Activated naive CD8-positive, alpha-beta T cell treated with anti-CD3 and anti-CD28 coated beads for 36 hours (primary cell): ENCODE measurements around the gene FAM221A. TPM values are rescaled to one million over a fixed set of nuclear protein-coding genes. Genes with fewer than 3 reads are reported as not detected.

Source experiments
- DNase-seq: peaks from one replicate; pipeline ENCODE4 v3.0.0; 2021
- H3K27ac Mint-ChIP-seq: one replicate; pipeline ENCODE4 v1.8.0; 2022; ENCODE audit warnings: mild to moderate bottlenecking, moderate library complexity, mixed read lengths
- H3K27me3 Mint-ChIP-seq: one replicate; pipeline ENCODE4 v1.8.0; 2022; ENCODE audit warnings: mild to moderate bottlenecking, mixed read lengths
- H3K36me3 Mint-ChIP-seq: one replicate; pipeline ENCODE4 v1.8.0; 2021; ENCODE audit warnings: mild to moderate bottlenecking, mixed read lengths
- H3K4me1 Mint-ChIP-seq: one replicate; pipeline ENCODE4 v1.8.0; 2021; ENCODE audit warnings: mixed read lengths
- H3K4me3 Mint-ChIP-seq: one replicate; pipeline ENCODE4 v1.8.0; 2022; ENCODE audit warnings: mild to moderate bottlenecking, moderate library complexity, mixed read lengths
- H3K9me3 Mint-ChIP-seq: one replicate; pipeline ENCODE4 v1.8.0; 2022; ENCODE audit warnings: mixed read lengths
- total RNA-seq, 2 experiments: library from RNA; stranded (reverse); gene quantifications; one replicate each; pipeline ENCODE4 v1.2.3, GENCODE V29; 2021

FAM221A gene
- total RNA-seq, 2 experiments from 2014 or later: 4.6 to 4.7 TPM

DNA sequence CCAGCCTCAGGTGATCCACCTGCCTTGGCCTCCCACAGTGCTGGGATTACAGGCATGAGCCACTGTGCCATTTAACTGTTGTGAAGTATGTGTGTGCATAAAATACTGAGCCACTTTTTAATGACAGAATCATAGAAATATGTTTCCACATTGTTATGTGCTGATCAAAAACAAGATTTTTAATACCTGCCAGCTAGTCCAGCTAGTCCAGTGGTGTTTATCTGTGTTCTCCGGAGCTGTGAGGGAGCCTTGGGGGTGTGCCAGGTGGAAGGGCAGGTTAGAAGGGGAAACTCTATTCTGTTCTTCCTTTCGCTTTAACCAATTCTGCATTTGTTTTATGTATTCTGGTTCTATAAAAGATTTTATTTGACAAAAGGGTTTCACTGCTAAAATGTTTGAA lies 7.0 kb downstream of the FAM221A start:
- Mint-ChIP-seq H3K4me1 (no peaks in the 10 kb centered on the region), H3K4me3 (no peak overlapping the region), H3K27ac (no peak overlapping the region), H3K36me3 (no peaks in the 10 kb centered on the region), H3K9me3 (no peaks in the 10 kb centered on the region), H3K27me3 (no peaks in the 10 kb centered on the region)
- no peak for DNase-seq

DNA sequence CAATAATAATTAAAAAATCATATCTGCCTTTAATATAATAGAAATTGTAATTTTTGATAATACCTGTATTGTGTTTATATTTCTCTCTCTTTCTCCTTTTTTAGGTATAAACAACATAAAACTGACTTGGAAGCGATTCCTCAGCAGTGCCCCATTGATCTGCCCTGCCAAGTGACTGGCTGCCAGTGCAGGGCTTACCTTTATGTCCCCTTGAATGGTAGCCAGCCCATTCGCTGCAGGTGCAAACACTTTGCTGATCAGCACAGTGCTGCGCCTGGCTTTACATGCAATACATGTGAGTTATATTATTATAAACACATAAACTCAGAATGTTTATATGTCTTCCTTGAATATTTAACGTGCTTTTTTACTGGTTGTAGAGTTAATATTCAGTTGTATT lies 9.2 kb downstream of the FAM221A start:
- DNase-seq: no peak
- H3K9me3 Mint-ChIP-seq: no peaks in the 10 kb centered on the region
- H3K4me3 Mint-ChIP-seq: no peak overlapping the region
- no peaks in the 10 kb centered on the region for H3K4me1 Mint-ChIP-seq
- peaks cover 8% of the 10 kb centered on the region for H3K36me3 Mint-ChIP-seq
- no peaks in the 10 kb centered on the region for H3K27me3 Mint-ChIP-seq
- no peak overlapping the region for H3K27ac Mint-ChIP-seq

DNA sequence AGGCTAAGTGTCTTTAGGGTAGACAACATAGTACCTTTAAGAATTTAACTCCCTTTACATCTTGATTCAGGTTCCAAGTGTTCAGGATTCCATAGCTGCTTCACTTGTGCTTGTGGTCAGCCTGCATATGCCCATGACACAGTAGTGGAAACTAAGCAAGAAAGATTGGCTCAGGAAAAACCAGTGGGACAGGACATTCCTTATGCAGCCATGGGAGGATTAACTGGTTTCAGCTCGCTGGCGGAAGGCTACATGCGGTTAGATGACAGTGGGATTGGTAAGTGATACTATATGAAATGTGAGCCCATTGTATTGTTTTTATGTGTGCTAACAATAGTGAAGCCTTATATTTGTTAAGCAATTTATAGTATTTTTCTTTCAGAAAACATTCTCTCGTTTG lies 11.3 kb downstream of the FAM221A start:
- Mint-ChIP-seq H3K9me3 (no peaks in the 10 kb centered on the region), H3K27ac (no peak overlapping the region), H3K4me3 (no peak overlapping the region), H3K36me3 (peaks cover 8% of the 10 kb centered on the region), H3K27me3 (no peaks in the 10 kb centered on the region), H3K4me1 (no peaks in the 10 kb centered on the region)
- no peak for DNase-seq

DNA sequence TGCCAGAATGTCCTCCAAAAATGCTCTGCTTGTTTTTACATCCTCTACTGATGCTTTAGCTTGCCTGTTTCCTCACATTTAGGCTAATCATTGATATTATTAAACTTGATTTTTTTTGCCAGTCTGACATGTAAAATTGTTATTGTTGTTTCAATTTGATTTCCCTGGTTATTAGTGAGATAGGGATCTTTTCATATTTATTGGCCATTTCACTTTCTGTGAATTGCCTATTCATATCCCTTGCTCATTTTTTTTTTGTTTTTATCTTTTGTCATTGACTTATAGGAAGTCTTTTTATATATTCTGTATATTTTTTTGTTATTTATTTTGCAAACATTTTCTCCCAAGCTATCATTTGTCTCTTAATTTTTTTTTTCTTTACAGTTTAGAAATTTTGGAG lies 13.2 kb downstream of the FAM221A start:
- DNase-seq: no peak
- H3K27me3 Mint-ChIP-seq: no peaks in the 10 kb centered on the region
- H3K36me3 Mint-ChIP-seq: peaks cover 8% of the 10 kb centered on the region
- H3K9me3 Mint-ChIP-seq: no peaks in the 10 kb centered on the region
- no peak overlapping the region for H3K4me3 Mint-ChIP-seq
- no peak overlapping the region for H3K27ac Mint-ChIP-seq
- peaks cover 4% of the 10 kb centered on the region for H3K4me1 Mint-ChIP-seq

DNA sequence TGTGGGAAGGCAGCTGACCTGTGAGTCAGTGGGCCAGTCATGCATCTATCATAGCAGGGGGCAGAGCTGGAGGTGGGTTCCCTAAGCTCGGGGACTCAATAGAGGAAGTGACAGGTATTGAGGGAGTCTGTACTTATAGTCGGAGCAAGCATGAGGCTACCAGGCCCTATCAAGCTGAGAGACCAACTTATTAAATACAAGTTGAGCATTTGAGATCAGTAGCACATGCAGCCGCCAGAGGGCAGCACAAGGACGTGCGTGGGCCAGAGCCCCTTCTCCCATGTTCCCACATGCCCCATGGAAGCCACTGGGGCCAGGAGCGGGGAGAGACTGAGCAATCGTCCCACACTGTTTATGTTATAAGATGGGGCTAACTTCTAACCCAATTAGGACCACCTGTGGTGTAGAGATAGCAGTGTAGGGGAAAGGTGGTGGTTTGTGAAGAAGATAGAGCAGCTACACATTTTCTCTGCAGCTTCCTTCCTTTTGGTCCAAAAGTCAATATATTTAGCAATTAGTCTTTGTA lies 17.0 kb downstream of the FAM221A start:
- Mint-ChIP-seq H3K4me1 (peaks cover 4% of the 10 kb centered on the region), H3K9me3 (no peaks in the 10 kb centered on the region), H3K27ac (no peak overlapping the region), H3K36me3 (peaks cover 8% of the 10 kb centered on the region), H3K27me3 (no peaks in the 10 kb centered on the region), H3K4me3 (no peak overlapping the region)
- DNase-seq: peak; percentile 59

DNA sequence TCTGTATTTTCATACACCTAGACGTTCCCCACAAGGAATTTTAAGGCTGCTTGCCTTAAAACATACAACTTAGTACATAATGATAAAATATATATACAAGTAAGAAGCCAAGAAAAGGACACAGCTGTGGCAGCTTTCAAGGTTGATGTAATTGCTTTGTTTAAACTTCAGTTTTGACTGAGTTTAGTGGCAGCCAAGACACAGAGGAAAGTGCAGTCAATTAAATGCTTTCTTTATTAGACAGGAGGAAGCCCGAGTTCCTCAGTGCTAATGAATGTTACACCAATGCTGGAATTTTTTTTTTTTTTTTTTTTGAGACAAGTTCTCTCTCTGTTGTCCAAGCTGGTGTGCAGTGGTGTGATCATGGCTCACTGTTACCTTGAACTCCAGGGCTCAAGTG lies 18.8 kb downstream of the FAM221A start:
- Mint-ChIP-seq H3K27ac (no peak overlapping the region), H3K4me3 (no peak overlapping the region), H3K27me3 (no peaks in the 10 kb centered on the region)

DNA sequence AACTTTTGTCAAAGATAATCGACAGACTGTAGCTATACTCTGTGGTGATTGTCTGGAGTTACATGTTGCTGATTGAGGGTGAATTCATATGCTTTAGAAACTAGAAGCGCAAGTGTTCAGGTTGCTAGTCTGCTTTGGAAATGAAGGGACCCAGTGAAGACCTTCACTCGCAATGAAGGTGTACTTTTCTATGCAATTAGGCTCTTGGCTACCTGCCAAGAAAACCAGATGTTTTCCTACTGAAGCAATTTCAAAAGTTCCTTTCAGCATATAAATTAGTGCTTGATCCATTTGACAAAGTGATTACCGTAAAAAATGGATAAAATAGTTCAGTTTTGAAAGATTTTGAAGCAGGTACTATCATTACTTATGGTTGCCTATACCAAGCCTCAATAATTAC lies 20.0 kb downstream of the FAM221A start:
- H3K36me3 Mint-ChIP-seq: peaks cover 16% of the 10 kb centered on the region
- peaks cover 4% of the 10 kb centered on the region for H3K4me1 Mint-ChIP-seq
- no peak overlapping the region for H3K27ac Mint-ChIP-seq
- no peak for DNase-seq
- H3K27me3 Mint-ChIP-seq: no peaks in the 10 kb centered on the region
- H3K9me3 Mint-ChIP-seq: peaks cover 10% of the 10 kb centered on the region
- H3K4me3 Mint-ChIP-seq: no peak overlapping the region

More for the DNA sequence above, 18.8 kb downstream of the FAM221A start:
- H3K4me1 Mint-ChIP-seq: peaks cover 4% of the 10 kb centered on the region
- peaks cover 5% of the 10 kb centered on the region for H3K36me3 Mint-ChIP-seq
- DNase-seq: no peak
- H3K9me3 Mint-ChIP-seq: no peaks in the 10 kb centered on the region

DNA sequence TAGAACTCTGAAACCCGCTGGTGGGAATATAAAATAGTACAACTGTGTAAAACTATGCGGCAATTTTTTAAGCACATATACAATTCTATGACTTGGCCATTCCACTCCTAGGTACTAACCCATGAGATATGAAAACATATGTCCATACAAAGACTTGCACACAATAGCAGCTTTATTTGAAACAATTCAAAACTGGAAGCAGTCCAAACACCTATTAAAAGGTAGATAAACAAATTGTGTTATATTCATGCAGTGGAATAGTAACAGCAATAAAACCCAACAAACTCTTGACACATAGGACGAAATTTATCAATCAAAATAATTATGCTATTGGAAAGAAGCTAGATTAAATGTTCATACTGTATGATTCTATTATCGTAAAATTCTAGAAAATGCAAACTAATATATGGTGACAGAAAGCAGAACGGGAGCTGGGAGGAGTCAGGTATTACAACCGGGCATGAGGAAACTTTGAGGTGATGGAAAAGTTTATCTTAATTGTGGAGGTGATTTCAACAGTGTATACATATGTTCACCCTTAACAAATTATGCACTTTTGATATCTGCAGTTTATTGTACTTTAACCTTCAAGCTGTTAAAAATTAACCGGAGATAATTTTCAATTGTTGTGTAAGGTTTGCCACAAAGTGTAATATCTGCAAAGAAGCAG lies 29.2 kb downstream of the FAM221A start:
- no peaks in the 10 kb centered on the region for H3K27me3 Mint-ChIP-seq
- DNase-seq: no peak
- H3K27ac Mint-ChIP-seq: no peak overlapping the region
- H3K36me3 Mint-ChIP-seq: peaks cover 24% of the 10 kb centered on the region
- H3K9me3 Mint-ChIP-seq: peaks cover 21% of the 10 kb centered on the region
- no peak overlapping the region for H3K4me3 Mint-ChIP-seq
- peaks cover 1% of the 10 kb centered on the region for H3K4me1 Mint-ChIP-seq

DNA sequence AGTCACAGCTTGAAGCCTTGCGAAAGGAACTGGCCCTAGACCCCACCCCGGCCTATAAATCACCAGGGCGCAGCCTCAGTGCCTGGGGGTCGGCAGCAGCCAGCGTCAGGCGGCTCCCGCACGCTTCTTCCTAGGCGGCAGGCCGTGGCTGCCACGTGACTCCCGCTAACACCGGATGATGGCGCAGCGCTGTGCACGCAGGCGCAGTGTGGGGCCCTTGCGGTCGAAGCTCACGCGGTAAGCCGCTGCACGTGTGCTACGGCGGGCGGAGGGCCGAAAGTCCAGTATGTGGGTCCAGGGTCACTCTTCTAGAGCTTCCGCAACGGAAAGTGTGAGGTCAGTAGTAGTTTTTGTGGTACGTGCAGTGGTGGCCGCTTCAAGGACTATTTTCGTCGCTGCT lies 30.0 kb downstream of the FAM221A start, which contains the start of gene STK31:
STK31 (plus strand) TSS at position 220 of the 400 bp plus-strand sequence; CDS start at position 287, 67 bp downstream.
- Mint-ChIP-seq H3K9me3 (peaks cover 13% of the 10 kb centered on the region), H3K4me1 (peaks cover 1% of the 10 kb centered on the region), H3K4me3 (no peak within 1 kb of the TSS), H3K27ac (no peak within 1 kb of the TSS), H3K27me3 (no peaks in the 10 kb centered on the region), H3K36me3 (peaks cover 16% of the 10 kb centered on the region)
- no peak for DNase-seq

DNA sequence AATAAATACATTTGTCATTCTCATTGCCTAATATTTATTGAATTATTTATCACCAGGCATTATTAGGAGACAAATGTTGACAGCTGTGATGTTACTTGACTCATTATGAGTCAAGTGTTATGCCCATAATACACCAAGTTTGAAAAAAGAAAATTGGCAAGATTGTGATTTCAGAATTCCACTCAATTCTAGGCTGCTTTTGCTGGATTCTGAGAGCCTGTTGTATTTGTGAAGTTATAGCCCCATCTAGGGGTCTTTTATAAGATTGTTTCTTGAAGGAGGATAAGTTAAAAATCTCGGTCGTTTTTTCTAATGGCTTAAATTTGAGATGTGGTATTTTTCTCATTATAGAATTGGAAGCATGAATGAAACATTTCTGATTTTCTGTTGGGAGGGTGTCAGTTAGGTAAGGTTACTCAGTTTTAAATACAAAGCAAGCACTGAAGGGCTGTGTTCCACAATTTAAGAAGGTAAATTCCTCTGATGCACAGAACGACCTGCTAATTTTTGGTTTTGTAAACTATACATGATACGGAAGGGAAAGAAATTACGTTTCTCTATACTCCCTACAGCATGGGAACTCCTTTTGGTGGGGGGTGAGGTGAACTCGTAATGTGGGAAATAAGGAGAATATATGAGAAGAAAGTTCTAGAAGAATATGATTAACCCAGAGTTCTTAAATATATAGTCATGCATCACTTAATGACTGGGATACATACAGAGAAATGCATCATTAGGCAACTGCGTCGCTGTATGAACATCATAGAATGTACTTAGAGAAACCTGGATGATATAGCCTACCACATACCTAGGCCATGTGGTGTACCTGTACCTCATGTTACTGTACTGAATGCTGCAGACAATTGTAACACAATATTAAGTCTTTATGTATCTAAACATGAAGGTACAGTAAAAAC lies 32.6 kb downstream of the FAM221A start:
- DNase-seq: no peak
- Mint-ChIP-seq H3K4me3 (no peak overlapping the region), H3K27ac (no peak overlapping the region), H3K27me3 (no peaks in the 10 kb centered on the region), H3K9me3 (no peaks in the 10 kb centered on the region), H3K36me3 (no peaks in the 10 kb centered on the region), H3K4me1 (peaks cover 1% of the 10 kb centered on the region)

DNA sequence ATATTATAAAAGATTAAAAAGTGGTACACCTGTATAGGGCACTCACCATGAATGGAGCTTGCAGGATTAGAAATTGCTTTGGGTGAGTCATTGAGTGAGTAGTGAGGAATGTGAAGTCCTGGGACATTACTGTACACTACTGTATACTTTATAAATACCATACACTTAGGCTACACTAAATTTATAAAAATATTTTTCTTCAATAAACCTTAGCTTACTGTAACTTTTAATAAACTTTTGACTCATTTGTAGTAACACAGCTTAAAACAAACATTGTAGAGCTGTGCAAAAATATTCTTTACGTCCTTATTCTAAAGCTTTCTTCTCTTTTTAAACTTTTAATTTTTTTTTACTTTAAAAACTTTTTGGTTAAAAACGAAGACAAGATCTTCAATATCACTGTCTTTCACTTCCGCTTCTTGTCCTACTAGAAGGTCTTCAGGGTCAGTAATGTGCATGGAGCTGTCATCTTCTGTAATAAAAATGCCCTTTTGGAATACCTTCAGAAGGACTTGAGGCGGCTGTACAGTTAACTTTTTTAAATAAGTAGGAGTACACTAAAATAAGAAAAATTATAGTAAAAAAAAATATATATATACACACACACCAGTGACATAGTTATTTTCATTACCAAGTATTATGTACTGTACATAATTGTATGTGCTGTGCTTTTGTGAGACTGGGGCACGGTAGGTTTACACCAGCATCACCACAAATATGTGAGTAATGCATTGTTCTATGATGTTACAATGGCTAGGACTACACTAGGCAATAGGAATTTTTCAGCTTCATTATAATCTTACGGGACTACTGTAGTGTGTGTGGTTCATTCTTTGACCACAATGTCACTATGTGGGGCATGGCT lies 33.5 kb downstream of the FAM221A start:
- Mint-ChIP-seq H3K9me3 (no peaks in the 10 kb centered on the region), H3K4me3 (no peak overlapping the region), H3K27me3 (no peaks in the 10 kb centered on the region), H3K27ac (no peak overlapping the region), H3K36me3 (no peaks in the 10 kb centered on the region), H3K4me1 (peaks cover 1% of the 10 kb centered on the region)
- DNase-seq: no peak

DNA sequence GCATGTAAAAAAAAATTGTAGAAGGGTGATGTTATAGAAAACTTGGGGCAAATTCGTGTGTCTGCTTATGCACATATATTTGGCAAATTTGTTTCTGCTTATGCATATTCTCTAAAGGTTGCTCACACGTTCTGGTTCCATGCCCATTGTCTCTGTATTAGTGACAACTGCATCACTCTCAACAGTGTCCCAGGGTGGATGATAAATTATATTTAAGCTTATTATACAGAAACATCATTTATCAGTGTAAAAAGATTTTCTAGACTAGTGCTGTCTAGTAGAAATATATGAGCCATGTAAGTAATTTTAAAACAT lies 34.1 kb downstream of the FAM221A start:
- no peak overlapping the region for H3K4me3 Mint-ChIP-seq

DNA sequence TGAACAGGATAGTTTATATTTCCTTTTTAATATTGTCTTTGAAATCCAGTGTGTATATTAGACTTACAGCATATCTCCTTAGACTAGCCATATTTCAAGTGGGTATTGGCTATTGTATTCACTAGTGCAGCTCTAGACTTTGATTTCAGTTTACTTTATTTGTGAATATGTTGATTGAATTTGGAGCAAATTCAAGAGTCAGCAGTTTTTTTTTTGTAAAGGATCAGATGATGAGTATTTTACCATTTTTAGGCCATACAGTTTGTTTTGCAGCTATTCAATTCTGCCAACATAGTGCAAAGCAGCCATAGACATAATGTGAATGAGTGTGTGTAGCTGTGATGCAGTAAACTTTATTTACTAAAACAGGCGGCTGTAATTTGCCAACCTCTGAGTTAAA lies 34.6 kb downstream of the FAM221A start:
- Mint-ChIP-seq H3K27ac (no peak overlapping the region), H3K36me3 (no peaks in the 10 kb centered on the region), H3K4me1 (peaks cover 1% of the 10 kb centered on the region), H3K4me3 (no peak overlapping the region), H3K9me3 (no peaks in the 10 kb centered on the region), H3K27me3 (no peaks in the 10 kb centered on the region)
- no peak for DNase-seq

More for the DNA sequence above, 34.1 kb downstream of the FAM221A start:
- Mint-ChIP-seq H3K36me3 (no peaks in the 10 kb centered on the region), H3K9me3 (no peaks in the 10 kb centered on the region), H3K27me3 (no peaks in the 10 kb centered on the region), H3K27ac (no peak overlapping the region), H3K4me1 (peaks cover 1% of the 10 kb centered on the region)
- no peak for DNase-seq

DNA sequence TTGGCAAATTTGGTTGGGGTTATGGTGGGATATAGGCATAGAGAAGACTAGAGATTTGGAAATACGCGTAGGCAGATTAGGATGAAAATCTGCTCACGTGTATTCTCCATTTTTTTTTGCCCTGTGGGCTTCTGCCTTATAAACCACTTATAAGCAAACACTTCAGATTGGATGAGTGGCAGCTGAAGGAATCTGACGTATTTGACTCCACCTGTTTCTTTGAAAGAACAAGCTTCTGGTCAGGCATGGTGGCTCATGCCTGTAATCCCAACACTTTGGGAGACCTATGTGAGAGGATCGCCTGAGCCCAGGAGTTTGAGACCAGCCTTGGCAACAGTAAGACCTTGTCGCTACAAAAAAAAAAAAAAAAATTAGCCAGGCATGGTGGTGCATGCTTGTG lies 35.1 kb downstream of the FAM221A start:
- no peaks in the 10 kb centered on the region for H3K36me3 Mint-ChIP-seq
- no peaks in the 10 kb centered on the region for H3K9me3 Mint-ChIP-seq
- DNase-seq: no peak
- H3K4me1 Mint-ChIP-seq: peaks cover 1% of the 10 kb centered on the region
- no peaks in the 10 kb centered on the region for H3K27me3 Mint-ChIP-seq
- H3K4me3 Mint-ChIP-seq: no peak overlapping the region
- H3K27ac Mint-ChIP-seq: no peak overlapping the region

DNA sequence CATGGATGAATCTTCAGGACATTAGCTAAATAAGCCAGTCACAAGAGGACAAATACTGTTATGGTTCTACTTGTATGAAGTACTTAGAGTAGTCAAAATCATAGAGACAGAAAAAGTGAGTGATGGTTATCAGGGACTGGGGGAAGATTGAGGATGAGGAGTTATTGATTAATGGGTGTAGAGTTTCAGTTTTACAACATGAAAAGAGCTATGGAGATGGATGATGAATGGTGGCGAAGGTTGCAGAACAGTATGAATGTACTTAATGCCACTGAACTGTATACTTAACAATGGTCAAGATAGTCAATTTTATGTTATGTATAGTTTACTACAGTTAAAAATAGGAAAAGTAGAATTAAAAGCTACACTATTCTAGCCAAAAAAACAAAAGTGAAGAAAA lies 37.8 kb downstream of the FAM221A start:
- no peak for DNase-seq
- Mint-ChIP-seq H3K4me3 (no peak overlapping the region), H3K36me3 (no peaks in the 10 kb centered on the region)

More for the DNA sequence above, 37.8 kb downstream of the FAM221A start:
- Mint-ChIP-seq H3K9me3 (no peaks in the 10 kb centered on the region), H3K27ac (no peak overlapping the region), H3K27me3 (no peaks in the 10 kb centered on the region), H3K4me1 (no peaks in the 10 kb centered on the region)
